HG03520 (cell line): ENCODE measurements around the gene TP53I13.

Experiments
- ATAC-seq: cut with Tn5 transposase; IDR thresholded peaks from one replicate; pipeline ENCODE4 v1.9.1; 2021; ENCODE audit warnings: mild to moderate bottlenecking, moderate library complexity; ENCODE audit not compliant: unreplicated experiment

TP53I13 gene

DNA sequence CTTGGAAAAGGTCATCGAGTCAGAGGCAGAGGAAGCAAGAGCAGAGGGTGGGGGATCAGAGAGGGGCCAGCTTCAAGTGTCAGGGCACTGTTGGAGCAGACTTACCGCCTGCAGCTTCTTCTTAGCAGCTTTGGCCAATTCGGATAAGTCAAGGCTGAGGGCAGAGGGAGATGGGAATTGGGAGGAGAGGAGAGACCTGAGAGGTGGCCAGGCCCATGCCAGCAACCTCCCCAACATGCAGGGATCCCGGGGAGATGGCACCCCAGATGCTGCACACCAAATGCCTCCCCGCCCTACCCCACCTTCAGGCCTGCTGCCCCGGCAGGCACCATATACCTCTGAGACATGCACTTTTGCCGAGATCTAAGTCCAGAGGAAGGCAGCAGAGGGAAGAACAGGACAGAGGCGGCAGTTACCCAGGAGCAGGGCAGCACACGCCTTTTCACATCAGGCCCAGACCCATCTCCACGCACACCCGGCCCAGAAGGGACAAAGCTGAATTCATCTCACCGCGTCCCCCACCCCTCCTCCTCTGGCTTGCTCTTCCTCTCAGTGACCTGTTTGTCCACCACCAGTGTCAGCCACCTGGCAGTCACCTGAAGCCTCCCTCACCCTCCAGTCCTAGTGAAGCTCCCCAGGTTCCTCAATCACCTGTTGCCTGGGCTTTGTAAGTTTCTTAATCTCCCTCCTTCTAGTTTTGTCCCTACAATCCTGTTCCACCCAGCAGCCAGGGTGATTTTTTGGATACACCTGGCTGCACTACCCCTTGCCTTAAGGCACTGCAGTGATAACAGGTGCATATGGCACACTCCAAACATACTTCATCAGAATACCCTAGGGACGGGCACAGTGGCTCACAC, 10.4 kb downstream of the TP53I13 start:
- ATAC-seq = no peak

DNA sequence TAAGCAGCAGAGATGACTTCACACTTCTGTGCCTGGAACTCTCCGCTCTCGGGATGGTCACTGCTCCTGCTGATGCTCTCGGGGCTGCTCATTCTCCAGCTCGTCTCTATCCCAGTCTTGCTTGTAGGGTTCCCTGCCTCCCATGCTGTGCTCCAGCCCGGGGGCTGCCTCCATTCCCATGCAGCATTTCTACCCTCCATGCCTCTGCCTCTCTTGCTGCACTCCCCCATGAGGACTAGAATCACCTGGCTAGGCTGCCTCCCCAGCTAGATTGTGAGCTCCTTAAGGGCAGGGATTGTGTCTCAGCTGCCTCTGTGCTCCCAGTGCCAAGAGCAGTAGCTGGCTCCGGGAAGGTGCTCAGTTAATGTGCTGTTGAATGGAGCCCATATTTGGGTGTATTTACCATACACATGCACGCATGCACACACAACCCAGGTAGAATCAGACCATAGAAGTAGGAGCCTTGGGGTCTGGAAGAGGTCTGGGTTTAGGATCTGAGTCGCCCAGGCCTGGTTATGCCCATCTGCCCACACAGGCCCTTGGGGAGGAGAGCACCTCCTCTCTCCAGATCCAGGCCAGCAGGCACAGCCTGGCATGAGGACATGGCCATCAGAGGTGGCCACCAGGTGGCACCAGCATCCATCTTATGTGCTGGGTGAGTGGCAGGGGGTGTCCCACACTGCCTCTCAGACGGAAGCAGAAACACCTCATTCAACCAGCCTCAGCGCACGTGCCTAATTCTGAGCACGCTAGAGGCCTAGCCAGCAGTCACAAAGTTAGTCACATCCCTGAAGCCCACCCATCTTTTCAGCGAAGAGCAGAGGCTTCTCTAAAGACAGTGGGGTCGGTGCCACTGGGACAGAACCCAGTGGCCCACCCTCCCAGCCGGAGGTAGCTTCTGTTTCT, 11.6 kb downstream of the TP53I13 start:
- ATAC-seq = peak; percentile 63

DNA sequence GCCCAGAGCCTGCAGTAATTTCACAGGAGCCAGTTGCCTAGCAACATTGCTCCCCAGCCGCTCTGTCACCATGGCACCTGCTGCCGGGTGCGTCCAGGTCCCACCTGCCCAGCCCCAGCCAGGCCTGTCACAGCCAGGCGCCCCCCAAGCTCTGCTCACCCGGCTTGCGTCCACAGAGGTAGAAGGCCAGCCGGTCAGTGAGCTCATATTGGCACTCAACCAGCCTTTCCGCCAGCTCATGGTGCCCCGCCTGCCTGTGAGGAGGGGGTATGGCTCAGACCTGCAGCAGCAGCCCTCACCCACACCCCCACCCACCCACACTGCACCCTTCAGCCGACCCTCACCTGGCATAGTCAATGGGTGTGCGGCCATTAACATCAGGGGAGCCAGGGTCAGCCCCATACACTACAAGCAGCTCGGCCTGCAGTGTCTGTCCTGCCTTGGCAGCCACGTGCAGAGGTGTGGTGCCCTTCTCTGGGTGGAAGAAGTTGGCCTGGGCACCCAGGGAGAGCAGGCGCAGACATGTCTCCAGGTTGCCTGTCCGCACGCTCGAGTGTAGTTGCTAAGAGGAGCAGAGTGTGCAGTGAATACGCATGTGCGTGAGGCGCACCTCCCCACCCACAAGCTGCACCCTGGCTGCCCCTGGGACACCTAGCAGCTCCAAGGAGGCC, 13.2 kb downstream of the TP53I13 start:
- ATAC-seq = no peak

DNA sequence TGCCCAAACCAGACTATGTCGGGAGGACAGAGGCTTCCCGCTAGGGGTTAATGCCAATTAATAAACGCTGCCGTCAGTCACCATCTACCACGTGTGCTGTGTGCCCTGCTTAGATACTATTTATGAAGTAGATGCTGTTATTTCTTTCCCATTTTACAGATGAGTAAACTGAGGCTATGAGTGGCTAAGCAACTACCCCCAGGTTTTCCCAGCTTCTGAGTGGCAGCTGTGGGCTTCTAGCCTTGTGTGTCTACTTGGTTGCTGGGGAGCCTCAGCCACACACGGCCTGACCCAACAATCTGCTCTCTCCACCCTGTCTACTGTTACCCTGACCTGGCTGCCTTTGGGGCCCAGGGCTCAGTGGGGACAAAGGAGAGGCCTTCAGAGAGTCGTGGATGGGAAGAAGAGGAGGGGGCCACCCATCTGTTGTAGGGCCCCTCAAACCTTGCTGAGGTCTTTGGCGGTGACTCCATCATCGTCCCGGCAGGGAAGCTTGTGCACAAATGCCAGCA, 13.8 kb downstream of the TP53I13 start:
- no peak for ATAC-seq

DNA sequence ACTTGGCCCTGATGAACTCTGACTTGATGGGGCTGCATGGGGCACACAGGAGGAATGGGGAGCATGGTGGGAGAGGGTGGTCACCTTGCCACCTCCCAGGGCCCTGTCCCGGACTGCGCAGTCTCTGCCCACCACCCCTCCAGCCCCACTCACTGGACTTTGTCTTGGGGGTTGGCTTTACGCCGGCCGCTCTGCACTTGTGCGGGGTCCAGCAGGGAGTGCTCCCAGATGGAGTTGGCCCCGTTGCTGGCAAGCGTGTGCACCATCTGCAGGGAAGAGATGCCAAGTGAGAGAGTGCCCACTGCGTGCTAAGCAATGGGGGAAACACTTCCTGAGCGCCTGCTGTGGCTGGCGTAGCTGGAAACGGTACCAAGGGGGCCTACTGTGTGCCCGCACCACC, 14.3 kb downstream of the TP53I13 start:
- no peak for ATAC-seq

DNA sequence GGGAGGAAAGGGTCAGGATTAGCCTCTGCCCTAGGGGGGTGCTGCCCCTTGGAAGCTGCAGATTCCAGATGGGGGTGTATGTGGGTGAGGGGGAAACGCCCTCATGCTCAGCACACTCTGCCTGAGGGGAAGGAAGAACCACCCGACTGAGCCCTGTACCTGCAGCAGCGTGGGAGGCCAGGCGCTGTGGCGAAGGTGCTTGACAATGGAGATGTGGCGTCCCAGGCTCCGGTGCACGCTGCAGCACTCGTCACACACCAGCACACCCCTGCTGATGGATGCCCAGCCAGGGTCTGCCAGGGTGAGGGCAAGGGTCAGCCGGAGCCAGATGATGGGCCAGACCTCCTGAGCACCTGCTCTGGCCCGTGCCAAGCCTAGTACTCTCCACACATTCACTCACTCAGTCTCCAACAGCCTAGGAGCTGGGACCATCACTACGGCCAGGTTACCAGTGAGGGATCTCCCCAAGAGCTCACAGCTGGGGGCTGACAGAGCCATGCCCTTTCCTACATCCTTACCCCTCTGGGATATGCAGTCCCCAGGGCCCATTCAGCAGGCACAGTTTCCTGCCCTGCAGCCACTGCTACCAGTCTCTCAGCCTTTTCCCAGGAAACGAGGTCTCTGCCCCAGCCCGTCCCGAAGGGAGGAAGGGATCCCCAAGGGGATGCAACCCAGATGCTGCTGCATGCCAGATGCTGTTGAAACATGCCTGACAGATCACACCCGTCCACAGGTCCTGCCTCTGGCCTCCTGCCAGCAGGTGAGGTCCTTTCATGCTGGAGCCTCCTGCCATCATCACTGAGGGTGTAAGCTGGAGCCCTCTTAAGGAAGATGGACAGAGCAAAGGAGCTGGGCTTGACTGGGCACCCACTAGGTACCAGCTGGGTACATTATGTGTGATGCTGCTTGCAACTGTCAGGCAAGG, 15.1 kb downstream of the TP53I13 start:
- ATAC-seq = no peak

DNA sequence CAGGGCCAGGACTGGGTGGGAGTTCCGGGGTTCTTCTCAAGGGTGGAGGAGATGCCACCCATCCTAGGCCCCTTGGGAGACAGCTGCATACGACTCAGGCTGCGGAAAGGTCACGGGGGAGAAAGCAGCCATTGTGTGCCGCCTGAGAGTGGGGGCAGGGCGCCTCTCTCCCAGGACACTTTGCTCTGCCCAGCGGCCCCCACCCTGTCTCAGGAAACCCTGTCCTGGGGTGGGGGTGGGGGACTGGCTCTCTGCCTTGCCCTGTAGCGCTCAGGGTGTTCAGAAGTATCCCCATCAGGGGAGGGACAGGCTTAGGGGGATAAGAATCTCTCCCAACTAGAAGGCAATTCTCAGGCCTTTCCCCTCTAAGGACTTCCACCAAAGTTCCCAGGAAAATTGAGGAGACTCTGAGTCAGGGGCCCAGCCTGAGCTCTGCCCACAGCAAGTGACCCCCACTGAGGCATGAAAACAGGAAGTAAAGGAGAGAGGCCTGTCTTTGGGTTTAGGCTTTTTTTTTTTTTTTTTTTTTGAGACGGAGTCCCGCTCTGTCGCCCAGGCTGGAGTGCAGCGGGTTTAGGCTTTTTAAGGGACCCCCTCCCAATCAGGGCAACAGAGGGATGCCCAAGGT, 16.1 kb downstream of the TP53I13 start:
- ATAC-seq = no peak

DNA sequence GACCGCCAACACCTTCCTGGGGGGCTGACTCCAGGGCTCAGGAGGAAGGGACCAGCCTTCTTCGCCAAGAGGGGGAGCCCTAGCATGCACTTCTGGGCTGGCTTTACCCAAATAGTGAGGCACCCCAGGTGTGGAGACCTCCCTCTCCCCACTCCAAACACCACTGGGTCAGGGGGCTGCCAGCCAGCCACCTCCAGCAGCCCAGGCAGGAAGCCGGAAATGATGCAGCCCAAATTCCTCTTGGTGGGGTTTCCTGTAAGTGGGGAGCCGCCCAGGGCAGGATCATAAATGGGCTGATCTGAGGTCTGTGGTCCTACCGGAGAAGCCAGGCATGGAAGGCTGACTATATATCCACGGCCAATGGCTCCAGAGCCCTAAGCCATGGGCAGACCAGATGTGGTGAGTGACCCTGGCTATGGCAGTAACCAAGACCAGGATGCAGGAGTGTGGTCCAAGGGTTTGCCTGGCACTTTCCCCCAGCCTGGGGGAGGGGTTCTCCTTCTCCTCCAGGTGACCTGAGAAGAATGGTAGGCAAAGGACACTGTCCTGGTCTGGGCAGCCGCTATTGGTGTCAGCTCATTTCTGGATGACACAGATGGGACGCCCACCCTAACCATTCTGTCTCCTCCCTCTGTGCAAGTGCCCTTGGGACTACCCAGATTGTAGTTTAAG, 16.7 kb downstream of the TP53I13 start:
- no peak for ATAC-seq

DNA sequence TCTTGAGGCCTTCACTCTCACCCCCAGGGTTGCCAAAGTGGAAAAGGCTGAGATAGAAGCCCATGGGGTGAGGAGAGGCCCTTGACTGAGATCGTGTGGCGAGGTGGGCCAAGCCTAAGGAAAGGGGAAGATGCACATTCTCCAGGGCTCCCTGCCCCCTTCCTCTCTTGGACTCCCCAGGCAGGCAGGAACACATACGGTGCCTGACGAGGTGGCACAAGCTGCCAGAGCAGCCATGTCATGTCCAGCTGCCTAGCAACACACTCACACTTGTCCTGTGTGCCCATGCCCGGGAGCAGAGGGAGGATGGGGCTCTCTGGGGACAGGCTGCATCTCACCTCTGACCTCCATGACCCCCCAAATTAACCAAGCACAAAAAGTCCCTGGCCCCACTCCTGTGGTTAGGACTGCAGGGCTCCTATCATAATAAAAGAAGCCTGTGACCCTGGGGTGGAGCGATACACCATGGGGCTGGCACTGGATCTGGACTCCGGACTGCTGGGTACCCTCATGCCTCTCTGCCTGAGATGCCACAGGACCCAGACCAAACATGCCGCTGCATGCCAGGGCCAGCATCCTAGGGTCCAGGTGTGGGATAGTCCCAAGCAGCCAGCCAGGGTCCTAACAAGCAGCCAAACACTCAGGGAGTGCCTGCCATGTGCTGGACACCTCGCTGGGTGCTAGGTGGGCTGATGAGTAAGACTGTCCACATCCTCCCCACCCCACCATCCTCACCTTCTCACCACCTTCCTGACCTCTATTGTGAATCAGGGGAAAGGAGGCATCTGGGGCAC, 18.4 kb downstream of the TP53I13 start:
- no peak for ATAC-seq

DNA sequence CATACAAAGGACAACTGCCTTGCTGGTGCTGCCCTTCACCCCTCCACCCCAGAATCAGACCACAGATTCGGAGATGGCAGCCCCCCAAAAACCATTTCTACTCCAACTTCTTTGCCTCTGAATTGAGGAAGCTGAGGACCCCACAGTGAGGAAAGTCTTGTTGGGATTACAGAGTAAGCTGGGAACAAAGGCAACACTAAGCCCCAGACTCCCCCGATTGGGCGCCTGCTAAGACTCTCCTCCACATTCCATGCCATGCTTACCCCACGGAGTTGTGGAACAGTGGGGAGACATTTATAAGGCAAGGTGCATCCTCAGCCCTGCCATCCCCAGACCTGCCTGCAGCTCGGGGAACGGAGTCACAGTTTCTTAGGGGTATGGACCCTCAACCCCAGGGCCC, 19.1 kb downstream of the TP53I13 start:
- ATAC-seq = no peak

DNA sequence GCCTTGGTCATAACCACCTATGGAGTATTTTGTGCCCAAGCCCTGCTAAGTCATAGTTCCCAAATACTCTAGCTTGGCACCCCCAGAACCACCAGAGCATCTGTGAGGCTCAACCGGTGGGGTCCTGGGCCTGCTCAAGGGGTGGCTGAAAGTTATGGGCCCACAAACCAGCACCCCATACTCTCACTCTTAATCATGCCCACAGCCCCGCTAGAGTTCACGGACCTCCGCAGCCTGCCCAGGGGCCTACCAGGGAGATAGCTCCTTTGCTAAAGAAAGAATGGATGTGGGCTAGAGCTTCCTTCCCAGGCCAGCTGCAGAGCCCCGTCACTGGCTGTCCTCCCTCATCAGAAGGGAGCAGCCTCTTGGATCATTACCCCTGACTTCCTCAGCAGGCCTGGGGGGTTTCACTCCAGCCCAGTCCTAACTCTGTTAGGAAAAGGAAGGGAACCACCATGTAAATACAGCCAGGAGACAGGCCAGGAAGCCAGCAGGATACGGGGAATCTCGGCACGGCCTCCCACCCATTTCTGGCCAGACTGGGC, 19.6 kb downstream of the TP53I13 start:
- no peak for ATAC-seq

DNA sequence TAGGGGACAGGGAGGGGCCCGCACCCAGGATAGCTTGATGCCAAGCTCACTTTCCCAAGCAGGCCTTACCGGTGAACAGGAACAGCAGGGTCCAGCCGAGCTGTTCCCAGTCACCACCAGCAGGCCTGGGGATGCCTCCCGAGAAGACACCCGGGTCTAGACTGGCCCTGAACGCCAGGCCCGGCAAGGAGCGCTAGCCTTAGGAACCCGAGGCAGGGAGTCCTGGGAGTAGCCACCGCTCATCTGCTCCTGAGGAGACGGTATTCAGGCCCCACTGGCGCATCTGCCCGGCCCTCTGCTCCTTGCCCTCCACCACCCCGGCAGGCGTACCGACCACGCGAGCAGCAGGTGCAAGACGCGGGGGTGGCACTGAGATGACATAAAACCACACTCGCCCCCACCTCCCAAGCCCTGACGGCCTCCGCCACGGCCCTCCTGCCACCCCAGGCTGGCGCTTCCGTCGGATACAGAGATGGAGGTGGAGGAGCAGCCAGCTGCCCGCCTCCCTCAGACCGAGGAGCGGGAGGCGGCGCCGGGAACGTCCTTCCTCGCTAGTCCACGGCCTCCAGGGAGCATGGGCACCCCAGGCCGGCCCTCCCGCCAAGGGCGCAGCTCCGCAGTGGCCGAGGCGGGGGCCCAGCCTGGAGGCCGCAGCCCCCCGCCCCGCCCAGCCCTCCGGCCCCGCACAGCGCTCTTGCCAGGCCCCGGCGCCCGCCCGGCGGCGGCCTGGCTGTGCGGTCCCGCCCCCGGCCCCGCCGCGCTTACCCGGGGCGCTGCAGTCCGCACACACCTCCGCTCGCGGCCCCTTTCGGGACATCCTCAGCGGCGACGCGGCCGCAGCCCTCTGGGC, 20.3 kb downstream of the TP53I13 start:
- ATAC-seq = no peak

DNA sequence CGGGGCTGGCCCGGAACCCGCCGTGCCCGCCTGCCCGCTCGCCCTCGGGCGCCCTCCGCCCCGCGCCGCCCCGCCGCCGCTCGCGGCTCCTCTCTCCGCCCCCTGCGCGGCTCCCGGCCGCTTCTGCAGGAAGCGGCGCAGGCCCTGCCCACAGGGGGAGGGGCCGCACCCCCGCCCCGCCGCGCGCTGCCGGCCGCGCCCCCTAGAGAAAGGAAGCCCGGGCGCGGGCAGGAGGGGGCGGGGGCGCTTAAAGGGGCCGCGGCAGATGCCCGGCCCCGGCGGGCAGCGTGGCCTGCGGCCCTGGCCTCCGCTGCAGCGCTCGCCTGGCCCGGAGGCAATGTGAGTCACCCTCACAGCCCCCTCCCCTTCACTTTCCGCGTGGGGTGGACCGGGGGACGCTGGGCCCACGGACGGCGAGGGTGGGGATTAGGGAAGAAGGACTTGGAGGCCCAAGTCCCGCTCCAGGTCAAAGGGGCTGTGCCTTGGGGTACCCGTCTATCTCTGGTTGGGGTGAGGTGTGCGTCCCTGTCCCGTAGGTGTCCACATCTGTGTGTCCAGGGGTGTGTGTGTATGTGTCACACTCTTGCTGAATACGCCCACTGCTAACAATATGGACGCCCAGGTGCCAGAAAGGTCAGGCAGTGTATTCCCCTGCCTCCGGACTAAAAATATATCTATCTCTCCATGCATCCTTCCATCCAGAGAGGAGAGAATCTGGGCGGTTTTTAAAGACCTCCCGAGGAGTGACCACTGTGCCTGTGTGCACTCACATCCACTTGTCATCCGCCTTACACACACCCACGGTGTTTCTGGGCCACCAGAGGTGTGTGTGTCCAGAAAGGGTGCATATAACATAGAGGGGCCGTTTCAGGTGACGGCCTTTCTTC, 21.3 kb downstream of the TP53I13 start, which contains the start of gene GIT1:
GIT1 (minus strand) TSS at position 125 of the 887 bp plus-strand sequence. CDS start 270 bp downstream, outside the sequence.
- peak; percentile 42 for ATAC-seq

DNA sequence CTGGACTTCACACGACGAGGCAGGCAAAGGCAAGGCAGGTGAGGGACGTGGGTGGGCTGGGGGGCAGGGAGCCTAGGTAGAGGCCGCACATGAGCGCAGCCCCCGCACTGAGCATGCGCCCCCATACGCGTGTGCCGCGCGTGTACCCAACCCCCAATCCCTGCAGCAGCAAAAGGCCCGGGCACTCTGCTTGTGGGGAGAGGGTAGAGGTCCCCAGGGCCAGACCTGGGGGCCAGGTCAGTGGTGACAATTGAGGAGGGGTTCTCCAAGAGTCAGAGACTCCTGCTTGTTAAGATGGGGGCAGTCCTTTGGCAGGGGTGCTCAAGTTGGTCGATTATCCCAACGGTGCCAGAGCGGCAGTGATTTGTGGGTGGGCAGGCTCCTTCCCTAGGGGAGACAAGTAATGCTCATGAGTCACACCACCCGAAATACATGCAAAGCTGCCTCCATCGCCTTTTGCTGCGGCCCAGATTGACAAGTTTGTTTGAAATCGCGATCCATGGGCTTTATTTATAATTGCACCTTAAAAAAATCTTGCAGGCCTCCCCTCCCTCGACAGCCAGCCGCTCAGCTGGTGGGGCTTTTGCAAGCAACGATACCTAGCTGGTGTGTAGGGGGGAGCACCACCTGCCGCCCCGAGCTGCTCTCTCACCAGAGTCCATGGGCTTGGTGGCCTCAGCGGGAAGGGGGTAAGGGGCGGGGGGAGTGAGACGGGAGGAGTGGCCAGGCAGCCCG, 22.1 kb downstream of the TP53I13 start:
- ATAC-seq = no peak

DNA sequence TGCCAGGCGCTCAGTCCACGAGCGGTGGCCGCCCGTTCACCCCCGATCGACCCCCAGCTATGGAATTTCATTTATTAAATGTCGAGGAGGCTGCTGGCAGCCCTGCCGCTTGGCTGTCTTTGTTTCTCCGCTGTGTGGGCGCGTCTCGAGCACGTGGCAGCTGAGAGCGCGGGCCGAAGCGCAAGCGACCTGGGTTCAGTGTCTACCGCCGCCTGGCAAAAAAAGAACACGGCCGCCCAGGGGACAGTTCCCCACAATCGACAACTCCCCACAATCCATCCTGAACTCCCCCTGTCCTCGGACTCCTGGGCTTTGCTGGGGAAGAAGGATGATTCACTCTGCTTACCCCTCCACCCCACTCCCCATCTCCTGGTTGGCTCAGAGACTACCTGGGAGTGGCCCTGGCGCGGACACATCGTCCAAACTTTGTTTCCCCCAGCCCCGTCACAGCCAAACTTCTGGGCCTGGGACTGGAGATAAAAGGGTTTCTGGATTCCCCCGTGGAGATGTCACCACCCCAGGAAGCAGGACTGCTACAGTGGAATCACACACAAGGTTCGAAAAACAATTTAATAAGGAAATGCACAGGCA, 22.7 kb downstream of the TP53I13 start:
- no peak for ATAC-seq
